GM23248 (cell line): Measurements from ENCODE around the gene PUM1. TPM values are rescaled to one million over a fixed set of nuclear protein-coding genes. Genes with fewer than 3 reads are reported as not detected.

Experiments used
- DNase-seq: peaks from one replicate; pipeline ENCODE4 v3.0.0-alpha.2; 2015
- H2AFZ ChIP-seq: fragments of 200-600 bp; sonication (generic); 2 replicates; pipeline ENCODE4 v1.6.1; 2016; ENCODE audit warnings: antibody characterized with exemption
- H3F3A ChIP-seq: fragments of 200-600 bp; sonication (generic); 2 replicates; pipeline ENCODE4 v1.6.1; 2016; ENCODE audit warnings: mild to moderate bottlenecking, antibody characterized with exemption, mixed run types; ENCODE audit not compliant: insufficient read depth
- H3K27ac ChIP-seq: fragments of 200-600 bp; sonication (generic); 2 replicates; pipeline ENCODE4 v1.5.1; 2016; ENCODE audit warnings: mild to moderate bottlenecking
- H3K27me3 ChIP-seq: fragments of 200-600 bp; sonication (generic); replicated peaks from 2 replicates; pipeline ENCODE4 v1.6.1; 2016; ENCODE audit warnings: mild to moderate bottlenecking; ENCODE audit not compliant: insufficient read depth
- H3K36me3 ChIP-seq: fragments of 200-600 bp; sonication (generic); 2 replicates; pipeline ENCODE4 v1.6.1; 2016; ENCODE audit warnings: low read depth, mild to moderate bottlenecking
- H3K4me1 ChIP-seq: fragments of 200-600 bp; sonication (generic); 2 replicates; pipeline ENCODE4 v1.6.1; 2016; ENCODE audit warnings: mild to moderate bottlenecking; ENCODE audit not compliant: insufficient read depth
- H3K4me2 ChIP-seq: fragments of 200-600 bp; sonication (generic); one replicate; pipeline ENCODE4 v1.6.1; 2016; ENCODE audit warnings: mild to moderate bottlenecking; ENCODE audit not compliant: unreplicated experiment
- H3K4me3 ChIP-seq: fragments of 200-600 bp; sonication (generic); 2 replicates; pipeline ENCODE4 v1.5.1; 2016; ENCODE audit warnings: mild to moderate bottlenecking
- H3K79me2 ChIP-seq: fragments of 200-600 bp; sonication (generic); 2 replicates; pipeline ENCODE4 v1.6.1; 2016; ENCODE audit warnings: mild to moderate bottlenecking; ENCODE audit not compliant: insufficient read depth
- H3K9ac ChIP-seq: fragments of 200-600 bp; sonication (generic); 2 replicates; pipeline ENCODE4 v1.6.1; 2016; ENCODE audit warnings: mild to moderate bottlenecking
- H3K9me2 ChIP-seq: fragments of 200-600 bp; sonication (generic); 2 replicates; pipeline ENCODE4 v1.6.1; 2016; ENCODE audit warnings: mixed run types, mild to moderate bottlenecking, moderate library complexity; ENCODE audit not compliant: insufficient read depth
- H3K9me3 ChIP-seq: fragments of 200-600 bp; sonication (generic); one replicate; pipeline ENCODE4 v1.6.1; 2017; ENCODE audit warnings: low read depth
- H4K20me1 ChIP-seq: fragments of 200-600 bp; sonication (generic); 2 replicates; pipeline ENCODE4 v1.6.0; 2016; ENCODE audit not compliant: insufficient read depth
- EZH2 ChIP-seq: fragments of 200-600 bp; sonication (generic); IDR thresholded peaks from 2 replicates; pipeline ENCODE4 v1.6.1; 2018; ENCODE audit warnings: antibody characterized with exemption, mild to moderate bottlenecking; ENCODE audit not compliant: insufficient read depth, poor library complexity, severe bottlenecking
- EZH2phosphoT487 ChIP-seq: fragments of 200-600 bp; sonication (generic); IDR thresholded peaks from 2 replicates; pipeline ENCODE4 v1.6.1; 2018; ENCODE audit warnings: antibody characterized with exemption, moderate library complexity, mild to moderate bottlenecking, low read depth; ENCODE audit not compliant: insufficient read depth
- WGBS, 2 experiments: methylation state at CpG; one replicate each; pipeline ENCODE4 v1.1.6; 2015 to 2017; ENCODE audit warnings: low lambda C conversion rate in 2 of 2, low coverage in 1 of 2; ENCODE audit errors: missing lambda C conversion rate in 2 of 2; 5-methylcytosine and 5-hydroxymethylcytosine counted together
- in situ Hi-C: fragments of 300-500 bp; cut with MboI; formaldehyde crosslinking; loops from 2 replicates; pipeline ENCODE4 v1.15.0; 2020
- polyA plus RNA-seq: library from polyadenylated mRNA; unstranded; fragments of >200 nt; fragmentation: Nextera tagmentation; extraction: Ambion mirVana; gene quantifications from 2 replicates; pipeline ENCODE4 v1.2.1, GENCODE V29; 2016
- total RNA-seq: library from RNA; depleted of rRNA; stranded (reverse); fragments of >200 nt; shearing (Covaris generic); gene quantifications from 2 replicates; pipeline ENCODE4 v1.2.3, GENCODE V29; 2014

Gene PUM1
- total and polyA plus RNA-seq, 2 experiments from 2014 or later: 46.3 to 49.5 TPM

DNA sequence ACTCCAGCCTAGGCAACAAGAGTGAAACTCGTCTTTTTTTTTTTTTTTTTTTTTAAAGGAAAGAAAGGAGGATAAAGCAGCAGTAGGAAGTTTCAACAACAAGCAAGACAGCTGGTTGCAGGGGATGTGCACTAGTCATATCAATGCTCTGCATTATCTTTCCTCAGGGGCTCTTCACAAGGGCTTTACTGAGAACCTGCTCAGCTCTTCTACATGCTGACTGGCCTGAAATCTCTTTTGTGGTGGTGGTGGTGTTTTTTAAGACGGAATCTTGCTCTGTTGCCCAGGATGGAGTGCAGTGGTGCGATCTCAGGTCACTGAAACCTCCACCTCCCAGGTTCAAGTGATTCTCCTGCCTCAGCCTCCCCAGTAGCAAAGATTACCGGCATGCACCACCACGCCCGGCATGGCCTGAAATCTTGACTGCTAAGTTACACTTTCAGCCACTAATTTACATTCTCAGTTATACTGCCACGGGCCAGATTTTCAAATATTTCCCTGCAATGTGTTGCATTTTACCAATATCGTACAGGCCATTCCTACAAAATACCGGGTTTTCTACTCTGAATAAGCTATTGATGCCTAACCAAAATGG, 68.0 kb downstream of the PUM1 start:
- TF ChIP-seq EZH2phosphoT487 (no peak), EZH2 (no peak)
- H3K27me3 ChIP-seq: no peaks in the 10 kb centered on the region
- H3K79me2 ChIP-seq: peaks cover 100% of the 10 kb centered on the region

DNA sequence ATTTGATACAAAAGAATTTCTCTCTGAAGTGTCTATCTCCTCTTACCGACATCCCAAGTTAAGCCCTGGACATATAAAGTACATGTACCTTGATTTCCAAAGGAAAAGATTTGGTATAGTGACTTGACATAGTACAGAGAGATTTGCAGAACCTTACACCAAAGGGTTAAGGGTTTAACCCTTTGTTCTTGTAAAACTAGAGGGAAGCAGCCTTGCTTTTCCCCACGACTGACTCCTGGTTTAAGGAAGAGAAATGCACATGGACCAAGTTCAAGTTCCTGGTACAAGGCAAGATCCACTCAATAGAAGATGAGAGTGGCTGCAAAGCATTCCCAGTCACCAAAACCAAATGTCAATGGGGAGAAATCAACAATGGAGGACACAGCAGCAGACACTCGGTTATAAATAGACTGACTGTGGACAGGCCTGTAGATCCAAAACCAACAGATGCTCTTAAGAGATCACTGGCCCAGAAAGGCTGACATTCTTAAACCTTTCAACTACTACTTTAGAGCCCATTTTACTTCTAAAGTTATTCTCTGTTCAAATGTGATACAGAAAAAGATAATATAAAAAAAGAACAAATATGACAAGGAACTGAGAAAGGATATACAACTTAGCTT, 69.4 kb downstream of the PUM1 start:
- no peak overlapping the region for H2AFZ ChIP-seq
- 73 to 83% methylated on average over 3 of the region's 3 CpGs for WGBS, 2 experiments
- H3K79me2 ChIP-seq: peaks cover 100% of the 10 kb centered on the region
- H3K27ac ChIP-seq: no peak overlapping the region
- no peaks in the 10 kb centered on the region for H3K9me3 ChIP-seq
- peaks cover 4% of the 10 kb centered on the region; the same call in 1 of the 2 replicates for H3F3A ChIP-seq
- no peaks in the 10 kb centered on the region for H3K9me2 ChIP-seq
- in situ Hi-C loops: no loop called here
- TF ChIP-seq EZH2 (no peak), EZH2phosphoT487 (no peak)
- H3K27me3 ChIP-seq: no peaks in the 10 kb centered on the region
- no peak overlapping the region for H3K4me2 ChIP-seq
- DNase-seq: no peak
- H3K36me3 ChIP-seq: peaks cover 11% of the 10 kb centered on the region
- H3K4me1 ChIP-seq: peaks cover under 1% of the 10 kb centered on the region; the same call in 1 of the 2 replicates
- peaks cover 12% of the 10 kb centered on the region for H4K20me1 ChIP-seq
- H3K9ac ChIP-seq: no peak overlapping the region
- no peak overlapping the region for H3K4me3 ChIP-seq

More for the DNA sequence above, 68.0 kb downstream of the PUM1 start:
- no peaks in the 10 kb centered on the region for H3K9me2 ChIP-seq
- H3K27ac ChIP-seq: no peak overlapping the region
- no peak for DNase-seq
- H3K9ac ChIP-seq: no peak overlapping the region
- no peaks in the 10 kb centered on the region for H3K9me3 ChIP-seq
- H3F3A ChIP-seq: peaks cover 4% of the 10 kb centered on the region; the same call in 1 of the 2 replicates
- 94 to 96% methylated on average over 9 of the region's 9 CpGs for WGBS, 2 experiments
- H3K4me2 ChIP-seq: no peak overlapping the region
- in situ Hi-C loops: no loop called here
- no peaks in the 10 kb centered on the region for H3K4me1 ChIP-seq
- no peak overlapping the region for H3K4me3 ChIP-seq
- peaks cover 12% of the 10 kb centered on the region for H4K20me1 ChIP-seq
- peaks cover 15% of the 10 kb centered on the region for H3K36me3 ChIP-seq
- H2AFZ ChIP-seq: no peak overlapping the region

DNA sequence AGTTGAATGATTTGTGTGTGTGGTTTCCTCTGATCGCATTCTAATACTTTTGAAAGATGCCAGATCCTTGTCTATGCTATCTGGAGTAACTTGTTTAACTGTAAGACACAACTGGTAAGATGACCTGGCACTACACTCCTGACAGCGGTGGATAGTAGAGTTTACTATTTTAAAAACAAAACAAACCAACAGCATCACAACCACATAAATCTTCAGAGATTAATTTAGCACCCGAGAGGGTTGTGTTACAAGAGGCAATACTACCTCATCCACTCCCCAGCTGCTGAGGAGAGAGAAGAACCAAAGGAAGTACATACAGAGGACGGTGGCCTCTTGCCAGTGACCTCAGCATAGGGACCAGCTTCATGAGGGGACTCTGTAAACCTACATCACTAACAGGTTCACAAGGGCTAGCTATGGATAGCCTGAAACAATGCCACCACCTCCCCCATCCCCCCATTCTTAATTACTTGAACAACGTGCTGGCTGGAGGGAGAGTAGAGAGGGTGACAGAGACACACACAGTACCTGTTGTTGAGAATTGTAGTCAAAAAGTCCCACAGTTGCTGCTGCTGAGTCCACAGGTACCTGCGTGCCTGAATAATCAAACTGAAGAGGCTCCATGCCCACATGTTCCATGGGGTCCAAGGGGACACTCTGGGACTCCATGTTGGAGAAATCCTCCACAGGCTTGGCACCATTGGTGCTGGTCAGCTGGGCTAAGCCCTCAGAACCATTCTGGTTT, 73.5 kb downstream of the PUM1 start:
- Histone ChIP-seq H3K36me3 (peaks cover 23% of the 10 kb centered on the region), H3K79me2 (peaks cover 100% of the 10 kb centered on the region), H3K27ac (no peak overlapping the region), H3K9ac (no peak overlapping the region), H3K9me3 (no peaks in the 10 kb centered on the region), H2AFZ (no peak overlapping the region), H4K20me1 (peaks cover 19% of the 10 kb centered on the region; the same call in 1 of the 2 replicates), H3K27me3 (no peaks in the 10 kb centered on the region), H3K4me3 (no peak overlapping the region), H3F3A (peaks cover 11% of the 10 kb centered on the region; the same call in 1 of the 2 replicates), H3K4me2 (no peak overlapping the region), H3K9me2 (no peaks in the 10 kb centered on the region), H3K4me1 (peaks cover 37% of the 10 kb centered on the region)
- 91 to 93% methylated on average over 6 of the region's 6 CpGs for WGBS, 2 experiments
- DNase-seq: no peak
- TF ChIP-seq EZH2 (no peak), EZH2phosphoT487 (no peak)
- in situ Hi-C loops: no loop called here

DNA sequence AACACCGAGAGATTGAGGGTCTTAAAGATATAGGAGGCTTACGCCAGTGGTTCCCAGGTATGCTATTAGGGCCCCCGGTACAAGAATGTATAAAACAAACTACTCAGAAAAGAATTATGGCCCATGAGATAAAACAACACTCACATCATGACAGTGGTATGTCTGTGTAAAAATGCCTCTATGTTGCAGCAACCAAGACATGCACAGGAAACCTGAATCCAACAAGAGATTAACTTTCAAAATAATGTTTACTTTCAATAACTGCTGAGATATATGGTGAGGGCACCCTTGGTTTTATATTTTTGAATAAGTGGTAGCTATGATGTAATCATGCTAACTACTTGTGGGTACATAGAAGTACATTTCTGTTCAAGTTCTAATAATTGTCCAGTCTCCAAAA, 74.9 kb downstream of the PUM1 start:
- peak; percentile 41 for DNase-seq
- Histone ChIP-seq H3K4me3 (no peak overlapping the region), H3K27ac (0 out of 2 replicates have a peak overlapping the region, but pooled peaks have one; percentile 0), H3F3A (peaks cover 11% of the 10 kb centered on the region; the same call in 1 of the 2 replicates), H2AFZ (no peak overlapping the region), H3K9ac (no peak overlapping the region), H3K9me3 (no peaks in the 10 kb centered on the region), H3K79me2 (peaks cover 100% of the 10 kb centered on the region), H4K20me1 (0 out of 2 replicates have a peak, but pooled peaks cover 14% of the 10 kb centered on the region), H3K27me3 (no peaks in the 10 kb centered on the region), H3K36me3 (peaks cover 23% of the 10 kb centered on the region), H3K9me2 (no peaks in the 10 kb centered on the region), H3K4me1 (peaks cover 43% of the 10 kb centered on the region), H3K4me2 (no peak overlapping the region)
- in situ Hi-C loops: no loop called here
- WGBS, 2 experiments: 90 to 93% methylated on average over 3 of the region's 3 CpGs
- TF ChIP-seq EZH2: no peak
- no peak for TF ChIP-seq EZH2phosphoT487
